SIG-M5 treated with dmso at 0.1 percent for 504 hours (cell line): ENCODE results near the gene KRTAP5-9.
A peak's percentile ranks its signal among the peaks of the same experiment; 100 is the strongest.
"Not testable (repeated sequence)": the region's sequence is repeated elsewhere in the genome, so short reads cannot be mapped to it uniquely, and the experiment has no call there.

ENCODE experiments used
- DNase-seq: peaks from one replicate; lab custom pipeline; 2025; ENCODE audit not compliant: unreplicated experiment; lab: John Stamatoyannopoulos, UW

Gene KRTAP5-9, protein sequence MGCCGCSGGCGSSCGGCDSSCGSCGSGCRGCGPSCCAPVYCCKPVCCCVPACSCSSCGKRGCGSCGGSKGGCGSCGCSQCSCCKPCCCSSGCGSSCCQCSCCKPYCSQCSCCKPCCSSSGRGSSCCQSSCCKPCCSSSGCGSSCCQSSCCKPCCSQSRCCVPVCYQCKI

DNA sequence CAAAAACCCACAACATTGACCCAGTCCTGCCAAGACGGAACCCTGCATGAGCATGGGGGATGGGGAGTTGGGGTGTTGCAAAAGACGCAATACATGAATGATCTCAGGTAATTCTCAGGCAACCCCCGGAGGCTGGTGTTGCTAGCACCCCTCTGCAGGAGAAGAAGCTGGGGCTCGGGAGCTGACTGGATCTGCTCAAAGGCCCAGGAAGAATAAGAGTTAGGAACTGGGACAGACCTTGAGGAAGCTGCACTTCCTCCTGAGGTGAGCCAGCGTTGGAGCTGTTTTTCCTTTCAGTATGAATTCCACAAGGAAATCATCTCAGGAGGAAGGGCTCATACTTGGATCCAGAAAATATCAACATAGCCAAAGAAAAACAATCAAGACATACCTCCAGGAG lies at the start of gene KRTAP5-9:
Gene KRTAP5-9 (plus strand): TSS at position 301 of the 400 bp plus-strand sequence. CDS start 238 bp downstream, outside the sequence.
- DNase-seq = no peak

DNA sequence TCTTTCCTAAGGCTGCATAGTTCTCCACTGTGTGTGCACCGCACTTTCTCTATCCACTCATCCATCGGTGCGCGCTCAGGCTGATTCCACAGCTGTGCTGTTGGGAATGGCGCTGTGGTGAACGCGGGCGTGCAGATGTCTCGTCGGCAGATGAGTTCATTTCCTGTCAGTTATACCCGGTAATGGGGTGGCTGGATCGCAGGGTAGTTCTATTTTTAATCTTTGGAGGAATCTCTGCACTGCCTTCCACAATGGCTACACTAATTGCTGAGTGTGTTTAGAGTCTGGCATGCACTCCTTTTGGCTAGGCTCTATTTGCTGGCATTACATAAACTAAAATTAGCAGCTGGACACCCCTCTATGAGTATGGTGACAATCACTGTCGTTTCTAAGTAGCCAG lies 49.1 kb upstream of the KRTAP5-9 start:
- DNase-seq = no peak

DNA sequence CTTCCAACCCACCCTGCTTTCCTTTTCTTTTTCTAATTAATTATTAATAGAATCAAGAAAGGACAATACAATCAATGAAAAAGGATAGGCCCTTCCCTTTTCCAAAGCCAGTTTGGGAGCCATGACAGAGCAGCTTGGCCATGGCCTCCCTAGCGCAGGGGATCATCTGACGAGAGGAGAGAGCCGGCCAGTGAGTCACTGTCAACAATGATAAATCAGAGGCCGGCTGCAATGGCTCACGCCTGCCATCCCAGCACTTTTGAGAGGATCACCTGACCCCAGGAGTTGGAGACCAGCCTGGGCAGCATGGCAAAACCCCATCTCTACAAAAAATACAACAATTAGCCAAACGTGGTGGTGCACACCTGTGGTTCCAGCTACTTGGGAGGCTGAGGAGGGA lies 48.7 kb upstream of the KRTAP5-9 start:
- DNase-seq = no peak

DNA sequence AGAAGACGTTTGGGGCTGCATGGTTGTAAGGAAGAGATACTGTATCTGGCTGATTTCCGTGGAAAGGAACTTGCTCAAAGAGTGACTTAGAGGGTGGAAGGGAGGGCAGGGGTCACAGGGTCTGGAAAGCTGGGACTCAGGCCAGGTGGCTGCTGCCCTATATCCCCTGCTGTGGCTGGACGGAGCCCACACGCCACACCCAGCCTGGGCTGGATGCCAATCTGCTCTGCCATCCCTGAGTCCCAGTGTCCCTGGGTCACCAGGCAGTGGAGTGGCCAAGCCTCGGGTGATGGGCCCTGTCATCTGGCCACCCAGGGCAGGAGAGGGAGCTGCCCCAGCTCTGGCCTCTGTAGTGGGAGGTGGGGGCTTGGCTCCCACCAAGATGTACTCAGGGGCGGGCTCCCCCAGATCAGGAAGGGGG lies 47.6 kb upstream of the KRTAP5-9 start:
- DNase-seq = no peak

DNA sequence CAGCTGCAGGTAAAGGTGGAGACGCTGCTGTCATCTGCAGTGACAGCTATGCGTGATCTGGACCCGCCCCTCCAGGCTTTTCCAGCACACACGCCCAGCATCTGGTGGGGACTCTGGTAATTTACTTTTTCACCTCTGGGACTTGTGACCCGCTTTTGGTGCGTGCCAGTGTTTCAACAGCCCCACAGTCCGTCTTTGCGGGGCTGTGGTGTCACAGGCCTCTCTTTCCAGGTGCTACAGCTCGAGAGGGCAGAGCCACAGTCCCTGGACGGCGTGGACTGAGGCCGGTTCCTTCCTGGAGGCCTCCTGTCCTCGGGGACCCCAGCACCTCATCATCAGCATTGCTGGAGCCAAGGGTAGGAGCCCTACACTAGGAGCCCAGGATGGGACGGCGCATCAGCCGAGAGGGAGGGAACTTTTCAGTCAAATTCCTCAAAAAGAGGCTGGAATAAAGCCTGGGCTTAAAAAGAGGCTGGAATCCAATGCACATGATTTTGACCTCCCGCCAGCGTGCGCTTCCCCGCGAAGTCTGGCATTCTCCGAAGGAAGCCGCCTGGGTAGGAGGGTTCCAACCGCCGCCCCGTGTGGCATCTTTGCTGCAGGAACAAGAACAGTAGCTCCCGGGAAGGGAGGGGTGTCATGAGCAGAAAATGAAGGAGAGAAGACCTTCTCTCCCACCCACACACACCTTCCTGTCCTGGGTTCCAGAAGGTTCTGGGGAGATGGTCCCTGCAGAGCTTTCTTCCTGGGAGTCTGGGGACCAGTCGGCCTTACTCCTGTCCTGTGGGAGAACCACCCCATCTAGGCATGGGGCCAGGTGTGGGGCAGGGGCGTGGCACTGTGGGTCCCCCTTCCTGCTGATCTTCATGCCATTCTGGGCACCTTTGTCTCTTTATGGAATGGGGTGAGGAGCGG lies 46.9 kb upstream of the KRTAP5-9 start:
- no peak for DNase-seq

DNA sequence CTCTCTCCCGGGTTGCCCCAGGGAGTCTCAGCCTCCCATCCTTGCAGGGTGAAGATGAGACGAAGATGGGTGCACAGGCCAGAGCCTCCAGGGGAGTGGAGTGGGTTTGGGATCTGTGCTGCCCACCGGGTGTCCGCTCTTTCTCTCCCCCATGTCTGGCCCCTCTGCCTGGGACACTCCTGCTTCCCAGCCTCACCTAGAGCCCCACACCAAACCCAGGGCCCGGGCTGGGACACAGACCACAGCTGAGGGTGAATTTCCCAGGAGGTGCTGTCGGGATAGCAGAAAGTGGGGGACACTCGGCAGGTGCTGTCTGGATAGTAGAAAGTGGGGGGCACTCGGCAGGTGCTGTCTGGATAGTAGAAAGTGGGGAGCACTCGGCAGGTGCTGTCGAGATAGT lies 46.2 kb upstream of the KRTAP5-9 start:
- DNase-seq = no peak

DNA sequence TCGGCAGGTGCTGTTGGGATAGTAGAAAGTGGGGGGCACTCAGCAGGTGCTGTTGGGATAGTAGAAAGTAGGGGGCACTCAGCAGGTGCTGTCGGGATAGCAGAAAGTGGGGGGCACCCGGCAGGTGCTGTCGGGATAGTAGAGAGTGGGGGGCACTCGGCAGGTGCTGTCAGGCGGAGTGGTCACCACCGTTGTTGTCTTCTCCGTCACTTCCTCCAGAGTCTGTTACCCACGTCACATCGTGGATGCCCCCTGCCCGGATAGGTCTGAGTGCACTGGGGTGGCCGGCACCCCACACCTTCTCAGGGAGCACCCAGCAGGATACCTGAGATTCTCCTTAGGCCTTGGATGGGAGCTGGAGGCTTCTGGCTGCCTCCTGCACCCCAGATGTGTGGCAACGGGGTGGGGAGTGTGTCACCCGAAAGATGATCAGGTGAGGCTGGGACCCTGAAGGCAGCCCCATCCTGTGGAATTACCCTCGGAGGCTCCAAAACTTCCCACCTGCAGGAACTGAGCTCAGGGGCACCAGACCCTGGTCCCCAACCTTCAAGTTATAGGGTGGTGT lies 45.3 kb upstream of the KRTAP5-9 start:
- DNase-seq = no peak

DNA sequence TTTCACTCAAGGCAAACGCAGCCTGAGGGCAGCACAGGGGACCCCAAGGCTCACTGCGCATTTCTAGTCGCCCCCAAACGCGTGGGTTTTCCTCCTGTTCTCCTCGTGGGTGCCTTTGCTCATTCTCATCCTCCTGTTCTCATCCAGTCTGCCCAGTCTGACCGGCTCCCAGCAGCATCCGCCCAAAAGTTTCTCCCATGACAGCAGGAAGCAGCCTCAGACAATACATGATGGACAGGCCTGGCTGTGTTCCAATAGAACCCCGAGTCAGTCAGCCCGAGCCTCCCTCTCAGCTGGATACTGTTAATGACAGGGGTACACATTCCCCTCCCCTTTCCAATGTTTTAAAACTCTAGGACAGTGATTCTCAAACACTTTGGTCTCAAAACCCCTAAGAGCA lies 43.7 kb upstream of the KRTAP5-9 start:
- DNase-seq = peak; percentile 4

DNA sequence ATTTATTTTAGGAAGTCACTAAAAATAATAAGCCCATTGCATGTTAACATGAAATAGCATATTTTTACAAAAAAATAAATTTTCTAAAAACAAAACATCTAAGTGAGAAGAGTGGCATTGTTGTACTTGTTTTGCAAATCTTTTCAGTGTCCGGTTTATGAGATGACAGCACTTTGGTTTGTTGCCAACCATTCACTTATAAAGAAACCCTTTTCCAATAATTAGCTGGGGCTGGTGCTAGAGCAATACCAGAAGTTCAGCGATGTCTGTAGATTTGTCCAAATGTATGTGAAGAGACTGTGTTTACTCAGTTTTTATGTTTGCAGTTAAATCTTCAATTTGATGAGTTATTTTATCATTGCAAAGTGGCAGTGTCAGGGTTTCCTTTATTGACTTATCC lies 43.2 kb upstream of the KRTAP5-9 start:
- DNase-seq = no peak

DNA sequence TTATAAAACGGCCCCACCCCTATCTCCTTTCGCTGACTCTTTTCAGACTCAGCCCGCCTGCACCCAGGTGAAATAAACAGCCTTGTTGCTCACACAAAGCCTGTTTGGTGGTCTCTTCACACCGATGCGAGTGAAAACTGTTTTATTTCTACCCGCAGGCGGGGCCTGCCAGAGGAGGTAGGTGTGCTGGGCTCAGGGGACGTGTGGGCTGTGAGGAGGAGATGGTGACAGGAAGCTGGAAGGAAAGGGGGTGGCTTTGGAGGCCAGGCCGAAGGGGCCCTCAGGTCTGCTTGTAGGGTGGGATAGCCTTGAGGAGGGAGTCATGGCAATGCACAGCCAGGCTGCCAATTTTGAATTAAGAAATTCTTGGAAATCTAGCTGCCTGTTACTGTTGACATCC lies 42.4 kb upstream of the KRTAP5-9 start:
- no peak for DNase-seq

DNA sequence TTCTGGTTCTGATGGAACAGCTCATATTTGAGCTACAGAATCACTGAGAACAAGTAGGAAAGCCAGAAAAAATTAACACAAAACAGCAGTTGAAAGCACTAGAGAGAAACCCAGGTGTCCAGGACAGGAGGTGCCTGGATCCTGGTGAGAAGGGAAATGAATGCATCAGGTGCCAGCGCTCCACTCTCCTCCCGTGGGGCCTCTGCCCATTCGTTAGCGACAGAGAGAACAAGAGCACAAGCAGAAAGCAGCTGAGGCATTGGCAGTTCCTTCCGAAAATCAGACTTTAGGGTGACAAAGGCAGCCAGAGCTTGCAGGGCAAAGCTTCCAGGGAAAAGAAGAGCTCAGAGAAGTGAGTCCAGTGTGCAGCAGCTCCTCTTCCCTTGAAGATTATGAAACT lies 41.1 kb upstream of the KRTAP5-9 start:
- no peak for DNase-seq

DNA sequence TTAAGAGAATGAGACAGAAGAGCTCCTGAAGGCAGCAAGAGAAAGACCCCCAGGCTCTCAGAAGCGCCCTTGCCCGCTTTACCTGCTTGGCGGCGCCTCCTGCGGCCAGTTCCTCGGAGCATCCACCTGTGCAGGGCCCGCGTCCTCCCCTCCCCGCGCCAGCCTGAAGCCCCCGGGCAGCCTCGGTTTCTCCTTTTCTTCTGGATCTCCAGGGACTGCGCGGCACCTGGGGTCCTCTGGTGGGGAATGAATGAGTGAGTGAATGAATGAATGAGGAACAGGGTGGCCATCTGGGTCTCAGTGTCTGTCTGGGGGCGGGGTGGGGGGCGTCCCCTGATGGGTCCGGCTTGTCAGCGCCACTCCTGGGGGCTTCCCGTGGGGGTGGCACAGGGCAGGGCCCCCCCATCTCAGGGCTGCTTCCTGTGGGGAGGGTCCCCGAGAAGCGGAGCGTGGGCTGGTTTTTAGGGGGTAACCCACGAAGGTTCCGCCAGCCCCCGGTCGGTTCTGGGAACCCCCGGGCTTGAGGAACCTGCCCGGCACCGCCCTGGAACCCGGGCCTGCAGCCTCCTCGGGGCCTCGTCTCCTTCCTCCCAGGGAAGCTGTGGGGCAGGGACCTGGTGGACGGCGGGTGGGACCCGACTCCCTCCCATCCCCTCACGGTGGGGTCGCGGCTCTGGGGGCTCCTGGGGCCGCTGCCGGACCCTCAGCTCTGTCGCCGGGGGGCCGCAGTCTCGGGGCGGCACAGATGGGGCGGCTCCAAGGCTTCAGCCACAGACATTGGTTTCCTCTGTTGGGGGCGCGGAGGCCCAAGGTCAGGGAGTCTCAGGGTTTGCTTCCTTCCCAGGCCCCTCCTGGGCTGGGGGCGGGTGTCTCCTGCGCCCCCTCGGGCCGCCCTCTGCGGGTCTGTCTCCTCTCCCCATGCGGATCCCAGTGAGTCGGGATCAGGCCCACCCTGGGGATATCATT lies 29.4 kb upstream of the KRTAP5-9 start:
- no peak for DNase-seq

DNA sequence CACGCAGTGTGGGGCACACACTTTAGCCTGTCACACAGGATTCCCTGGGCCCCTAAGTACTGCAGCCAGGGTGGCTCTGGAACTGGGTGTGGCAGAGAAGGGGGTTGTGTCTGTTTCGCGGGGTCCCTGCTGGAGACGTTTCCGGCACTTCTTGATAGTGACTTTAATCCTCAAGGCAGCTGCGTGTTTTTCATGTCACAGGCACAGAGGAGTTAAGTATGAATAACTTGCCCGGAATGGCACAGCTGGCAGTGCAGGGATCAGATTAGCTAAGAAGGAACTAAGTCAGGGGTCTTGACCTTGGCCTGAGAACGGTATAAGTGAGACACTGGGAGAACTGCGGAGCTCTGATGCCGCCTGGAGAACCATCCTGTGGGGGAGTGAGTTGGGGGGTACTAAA lies 28.7 kb upstream of the KRTAP5-9 start:
- DNase-seq = no peak

DNA sequence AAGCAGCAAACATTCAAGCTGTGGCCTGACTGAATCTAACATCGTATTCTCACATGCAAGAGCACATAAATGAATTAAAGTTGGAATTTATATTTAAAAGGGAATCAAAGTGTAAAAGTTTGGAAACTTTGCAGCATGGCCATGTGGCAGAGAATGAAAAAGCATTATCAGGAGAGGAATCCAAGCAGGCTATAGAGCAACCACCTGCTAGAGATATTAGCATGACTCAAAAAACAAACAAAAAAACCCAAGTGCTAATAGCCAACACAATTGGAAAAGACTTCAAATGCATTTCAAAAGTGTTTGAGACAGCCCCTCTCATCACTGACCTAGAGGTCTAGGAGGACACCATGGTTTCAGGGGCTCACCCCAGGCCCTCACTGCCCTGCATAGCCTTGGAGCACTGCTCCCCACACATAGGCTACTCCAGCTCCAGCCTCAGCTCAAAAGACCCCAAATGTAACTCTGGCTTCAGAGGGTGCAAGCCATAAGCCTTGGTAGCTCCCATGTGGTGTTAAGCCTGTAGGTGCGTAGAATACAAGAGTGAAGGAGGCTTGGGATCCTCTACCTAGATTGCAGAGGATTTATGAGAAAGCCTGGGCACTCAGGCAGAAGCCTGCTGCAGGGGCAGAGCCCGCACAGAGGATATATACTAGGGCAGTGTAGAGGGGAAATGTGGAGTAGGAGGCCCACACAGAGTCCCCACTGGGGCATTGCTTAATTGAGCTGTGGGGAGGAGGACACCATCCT lies 22.9 kb upstream of the KRTAP5-9 start:
- no peak for DNase-seq

DNA sequence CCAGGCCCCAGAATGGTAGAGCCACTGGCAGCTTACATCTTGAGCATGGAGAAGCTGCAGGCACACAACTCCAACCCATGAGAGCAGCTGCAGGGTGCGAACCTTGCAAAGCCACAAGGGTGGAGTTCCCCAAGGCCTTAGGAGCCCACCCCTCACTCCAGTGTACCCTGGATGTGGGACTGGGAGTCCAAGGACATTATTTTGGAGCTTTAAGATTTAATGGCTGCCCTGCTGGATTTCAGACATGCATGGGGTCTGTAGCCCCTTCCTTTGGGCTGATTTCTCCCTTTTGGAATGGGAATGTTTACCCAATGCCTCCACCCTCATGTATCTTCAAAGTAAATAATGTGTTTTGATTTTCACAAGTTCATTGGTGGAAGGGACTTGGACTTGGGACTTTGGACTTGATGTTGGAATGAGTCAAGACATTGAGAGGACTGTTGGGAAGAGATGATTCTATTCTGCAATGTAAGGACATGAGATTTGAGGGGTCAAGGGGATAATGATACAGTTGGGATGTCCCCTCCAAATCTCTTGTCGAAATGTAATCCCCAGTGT lies 22.2 kb upstream of the KRTAP5-9 start:
- DNase-seq = no peak

DNA sequence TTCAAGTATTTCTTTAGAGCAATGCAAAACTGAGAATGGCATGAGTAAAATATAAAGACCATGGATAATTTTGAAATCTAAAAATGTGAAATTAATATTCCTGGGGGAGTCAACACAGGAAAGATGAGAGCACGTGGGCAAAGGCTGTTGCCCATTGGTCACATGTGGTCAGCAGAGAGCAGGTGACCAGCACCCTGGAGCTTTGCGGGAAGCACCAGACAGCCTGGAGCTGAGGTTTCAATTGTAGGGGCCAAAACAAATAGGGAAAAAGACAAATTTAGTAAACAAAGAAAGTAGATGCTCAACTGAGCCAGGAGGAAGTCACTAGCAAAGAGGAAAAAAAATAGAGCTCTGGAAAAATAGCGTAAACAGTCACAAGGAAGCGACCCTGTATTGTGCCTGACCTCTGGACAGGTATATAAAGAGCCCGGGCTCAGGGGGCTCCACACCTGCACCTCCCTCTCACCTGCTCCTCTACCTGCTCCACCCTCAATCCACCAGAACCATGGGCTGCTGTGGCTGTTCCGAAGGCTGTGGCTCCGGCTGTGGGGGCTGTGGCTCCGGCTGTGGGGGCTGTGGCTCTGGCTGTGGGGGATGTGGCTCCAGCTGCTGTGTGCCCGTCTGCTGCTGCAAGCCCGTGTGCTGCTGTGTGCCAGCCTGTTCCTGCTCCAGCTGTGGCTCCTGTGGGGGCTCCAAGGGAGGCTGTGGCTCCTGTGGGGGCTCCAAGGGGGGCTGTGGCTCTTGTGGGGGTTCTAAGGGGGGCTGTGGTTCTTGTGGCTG lies 21.2 kb upstream of the KRTAP5-9 start, which contains the start of gene KRTAP5-7:
Gene KRTAP5-7 (plus strand): TSS at position 472 of the 780 bp plus-strand sequence. CDS start 34 bp downstream, at position 506.
- DNase-seq = not testable (repeated sequence)

DNA sequence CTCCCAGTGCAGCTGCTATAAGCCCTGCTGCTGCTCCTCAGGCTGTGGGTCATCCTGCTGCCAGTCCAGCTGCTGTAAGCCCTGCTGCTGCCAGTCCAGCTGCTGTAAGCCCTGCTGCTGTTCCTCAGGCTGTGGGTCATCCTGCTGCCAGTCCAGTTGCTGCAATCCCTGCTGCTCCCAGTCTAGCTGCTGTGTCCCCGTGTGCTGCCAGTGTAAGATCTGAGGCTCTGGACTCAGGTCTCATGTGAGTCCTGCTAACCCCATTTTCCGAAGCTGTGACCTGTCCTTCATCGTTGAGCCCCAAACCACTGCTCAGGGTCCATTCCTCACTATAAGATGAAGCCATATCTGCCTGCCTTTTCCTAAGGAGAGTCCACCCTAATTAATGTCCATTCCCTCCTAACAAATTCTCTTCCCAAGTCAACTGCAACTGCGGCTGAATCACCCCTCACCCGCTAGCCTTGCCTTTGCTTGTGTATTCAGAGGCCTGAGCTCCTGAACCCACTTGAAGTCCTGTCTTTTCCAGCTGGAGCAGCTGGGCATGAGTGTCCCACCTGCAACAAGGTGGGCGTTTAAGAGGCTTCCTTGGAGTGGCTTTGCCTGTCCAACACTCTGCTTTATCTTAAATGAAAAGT lies 20.5 kb upstream of the KRTAP5-9 start:
- no peak for DNase-seq

DNA sequence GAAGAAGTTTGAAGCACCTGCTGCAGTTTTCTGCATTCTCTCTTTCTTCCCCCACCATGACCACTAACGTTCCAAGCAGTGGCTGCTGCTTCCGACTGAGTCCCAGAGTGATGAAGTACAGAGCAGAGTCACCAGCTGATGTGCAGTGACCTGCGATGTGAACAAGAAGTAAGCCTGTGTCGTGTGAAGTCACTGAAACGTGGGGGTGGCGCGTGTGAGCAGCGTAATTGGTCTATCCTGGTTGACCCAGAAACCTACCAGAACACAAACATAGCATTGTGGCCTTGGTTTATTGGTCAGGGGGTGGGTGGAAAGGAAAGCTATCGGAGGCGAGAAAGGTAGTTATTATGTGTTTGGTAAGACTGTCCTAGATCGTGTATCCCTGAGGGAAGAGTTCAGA lies 17.6 kb upstream of the KRTAP5-9 start:
- no peak for DNase-seq
